ENCODE data around the gene GRM8.

Gene GRM8

GRCh38 chr7:127252778-127253280, at the start of gene GRM8:
GRM8 (minus strand) TSS chr7:127252941.
- DNase-seq (ENCODE audit: low read depth), result no peak

GRCh38 chr7:127290801-127291361, 38.1 kb upstream of the GRM8 start:
- DNase-seq (ENCODE audit: low read depth), result no peak

DNA sequence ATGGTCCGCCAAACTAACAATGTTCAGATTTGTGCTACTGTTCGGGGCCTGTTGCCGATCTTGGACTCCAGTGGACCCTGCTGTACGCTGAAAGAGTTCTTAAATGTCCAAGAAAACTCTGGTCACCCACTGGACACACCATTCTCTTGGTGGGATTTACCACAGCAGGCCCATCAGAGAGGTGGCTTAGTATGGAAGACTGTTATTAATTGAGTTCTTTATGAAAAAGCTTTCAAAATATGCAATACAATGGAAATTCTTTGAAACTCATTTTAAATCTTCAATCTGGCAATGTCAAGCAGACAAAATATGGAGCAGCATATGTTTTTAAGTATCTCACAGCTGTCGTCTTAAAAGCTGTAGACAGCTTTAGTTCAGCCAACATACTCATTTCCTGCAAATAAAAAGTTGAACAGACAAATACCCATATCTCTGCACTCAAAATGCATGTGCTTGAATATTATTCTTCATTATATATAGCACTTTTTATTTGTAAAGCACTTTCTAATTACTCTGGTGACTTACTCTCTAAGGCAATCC, 37.4 kb upstream of the GRM8 start:
- DNase-seq (ENCODE audit: low read depth), result no peak

DNA sequence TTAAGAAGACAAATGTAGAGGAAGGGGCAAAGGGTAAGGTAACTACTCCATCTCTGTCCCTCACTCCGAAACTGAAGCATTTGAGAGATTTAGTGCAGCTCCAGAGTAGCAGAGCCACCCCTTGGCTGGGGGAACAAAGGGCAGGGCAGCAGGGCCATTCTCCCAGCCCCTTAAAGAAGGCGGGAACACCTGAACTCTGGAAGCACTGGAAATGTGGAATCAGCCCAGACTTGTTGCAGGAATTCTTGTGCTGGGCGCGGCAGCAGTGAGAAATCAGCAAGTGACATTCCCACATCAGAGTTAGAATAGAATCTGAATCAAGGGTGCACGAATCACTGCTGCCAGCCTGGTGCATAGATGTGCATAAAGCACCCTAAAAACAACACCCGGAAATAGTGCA, 34.4 kb upstream of the GRM8 start:
- DNase-seq (ENCODE audit: low read depth), result no peak

DNA sequence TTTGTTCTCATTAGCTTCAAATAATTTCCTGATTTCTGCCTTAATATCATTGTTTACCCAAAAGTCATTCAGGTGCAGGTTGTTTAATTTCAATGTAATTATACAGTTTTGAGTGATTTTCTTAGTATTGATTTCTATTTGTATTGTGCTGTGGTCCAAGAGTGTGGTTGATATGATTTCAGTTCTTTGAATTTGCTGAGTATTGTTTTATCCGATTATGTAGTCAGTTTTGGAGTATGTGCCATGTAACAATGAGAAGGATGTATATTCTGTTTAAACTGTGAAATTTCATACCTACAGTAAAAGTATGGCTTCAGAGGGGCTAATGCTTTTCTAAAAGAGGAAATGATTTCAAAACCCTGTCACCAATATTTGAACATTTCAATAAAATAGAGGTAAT, 17.4 kb upstream of the GRM8 start:
- DNase-seq (ENCODE audit: low read depth), result no peak

DNA sequence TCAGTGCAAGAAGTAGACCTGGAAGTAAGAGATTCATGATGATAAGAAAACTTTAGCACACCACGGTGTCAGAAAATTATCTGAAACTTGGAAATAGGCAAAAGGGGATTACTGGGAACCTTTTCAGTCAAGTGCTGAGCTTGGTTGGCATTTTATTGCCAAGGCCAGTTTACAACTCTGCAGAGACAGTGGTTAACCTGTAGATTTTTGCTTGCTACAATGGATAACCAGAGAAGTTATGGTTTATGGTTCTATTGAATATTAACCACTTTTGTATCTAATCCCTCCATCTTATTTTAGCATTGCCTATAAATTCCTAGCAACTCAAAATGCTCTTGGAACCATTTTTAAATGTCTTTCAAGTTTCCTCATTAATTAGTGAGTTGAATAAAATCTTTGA, 13.3 kb upstream of the GRM8 start:
- DNase-seq (ENCODE audit: low read depth), result no peak

GRCh38 chr7:127264219-127264618, 11.5 kb upstream of the GRM8 start:
- DNase-seq (ENCODE audit: low read depth), result no peak

GRCh38 chr7:127258111-127258510, 5.4 kb upstream of the GRM8 start:
- no peak for DNase-seq (ENCODE audit: low read depth)

DNA sequence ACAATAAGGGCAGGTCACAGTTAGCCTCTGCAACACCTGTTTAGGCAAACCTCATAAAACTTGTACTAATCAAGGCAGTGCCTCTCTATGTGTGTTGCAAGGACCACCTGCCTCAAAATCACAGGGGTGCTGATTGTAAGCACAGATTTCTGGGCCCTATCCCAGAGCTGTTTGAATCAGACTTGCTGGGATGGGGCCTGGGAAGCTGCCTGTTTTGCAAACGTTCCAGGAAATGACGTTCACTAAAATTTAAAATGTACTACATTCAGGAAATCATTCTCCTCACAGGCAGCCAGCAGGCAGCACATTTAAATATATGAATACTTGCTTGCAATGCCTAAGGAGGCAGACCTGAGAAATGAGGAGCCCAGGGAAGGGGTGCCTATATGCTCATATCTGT, 4.3 kb upstream of the GRM8 start:
- no peak for DNase-seq (ENCODE audit: low read depth)

GRCh38 chr7:127256041-127256725, 3.4 kb upstream of the GRM8 start:
- no peak for DNase-seq (ENCODE audit: low read depth)

DNA sequence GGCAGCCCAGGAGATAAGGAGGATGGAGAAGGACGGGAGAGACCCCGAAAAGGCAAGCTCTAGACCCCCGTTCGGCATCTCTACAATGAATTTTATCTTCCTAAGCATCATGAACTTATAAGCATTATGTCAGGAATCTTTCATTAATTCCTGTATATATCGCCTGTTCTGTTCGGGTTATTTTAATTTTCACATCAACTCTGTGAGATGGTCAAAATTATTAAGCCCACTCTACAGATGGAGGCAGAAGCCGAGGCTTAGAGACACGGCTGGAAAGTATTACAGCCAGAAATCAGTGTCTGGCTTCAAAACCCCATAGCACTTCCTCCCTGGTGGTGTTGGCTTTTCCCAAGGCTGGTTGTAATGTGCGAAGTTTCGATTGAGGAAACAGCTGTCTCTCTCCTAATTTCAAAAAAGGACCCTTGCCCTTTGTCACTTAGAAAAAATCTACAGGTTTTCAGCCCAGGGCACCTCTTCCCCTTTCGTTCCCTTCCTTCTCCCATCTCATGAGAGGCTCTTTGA, 1.5 kb upstream of the GRM8 start:
- no peak for DNase-seq (ENCODE audit: low read depth)

GRCh38 chr7:127253281-127254162, 781 bp upstream of the GRM8 start:
- DNase-seq (ENCODE audit: low read depth), result peak; percentile 39

GRCh38 chr7:127252377-127252713, 396 bp downstream of the GRM8 start:
- DNase-seq (ENCODE audit: low read depth), result no peak

DNA sequence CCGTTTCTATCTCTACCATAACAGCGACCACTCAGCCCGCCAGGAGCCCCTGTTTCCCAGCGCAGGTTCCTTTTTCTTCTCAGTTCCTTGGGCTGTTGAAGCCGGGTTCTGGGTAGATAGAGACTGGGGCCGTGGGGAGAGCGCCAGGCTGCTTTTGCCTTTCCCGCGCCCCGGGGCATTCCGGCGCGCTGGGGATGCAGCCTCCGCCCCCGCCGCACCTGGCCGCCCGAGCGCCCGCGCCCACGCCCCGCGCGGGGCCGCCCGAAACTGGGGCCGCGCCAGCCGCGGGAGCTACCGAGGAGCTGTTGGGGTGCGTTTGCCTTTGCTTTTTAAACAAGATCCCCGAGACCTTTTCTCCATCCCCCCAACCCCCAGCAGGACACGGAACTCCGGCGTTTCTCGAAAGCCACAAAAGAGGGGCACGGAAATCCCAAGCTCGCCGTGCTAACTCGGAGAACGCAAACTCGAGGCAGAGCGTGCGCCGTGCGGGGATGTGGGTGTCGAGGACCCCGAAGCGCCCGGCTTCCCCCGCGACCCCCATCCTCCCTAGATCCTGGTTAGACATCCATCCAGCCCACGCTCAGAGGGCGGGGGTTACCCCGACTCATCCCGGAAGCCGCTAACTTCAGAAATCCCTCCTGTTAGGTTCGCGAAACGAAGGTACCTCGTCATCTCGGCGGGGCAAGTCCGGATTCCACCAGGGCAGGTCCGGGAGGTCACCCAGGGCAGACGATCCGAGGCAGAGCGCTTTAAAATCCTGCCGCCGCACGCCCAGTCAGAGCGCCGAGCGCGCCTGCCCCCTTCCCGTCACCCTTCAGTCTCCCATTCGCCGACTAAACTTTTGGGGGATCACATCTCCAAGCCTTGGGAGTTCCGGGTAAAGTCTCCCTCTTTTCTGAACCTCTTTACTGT, 1.0 kb downstream of the GRM8 start:
- DNase-seq (ENCODE audit: low read depth), result no peak

DNA sequence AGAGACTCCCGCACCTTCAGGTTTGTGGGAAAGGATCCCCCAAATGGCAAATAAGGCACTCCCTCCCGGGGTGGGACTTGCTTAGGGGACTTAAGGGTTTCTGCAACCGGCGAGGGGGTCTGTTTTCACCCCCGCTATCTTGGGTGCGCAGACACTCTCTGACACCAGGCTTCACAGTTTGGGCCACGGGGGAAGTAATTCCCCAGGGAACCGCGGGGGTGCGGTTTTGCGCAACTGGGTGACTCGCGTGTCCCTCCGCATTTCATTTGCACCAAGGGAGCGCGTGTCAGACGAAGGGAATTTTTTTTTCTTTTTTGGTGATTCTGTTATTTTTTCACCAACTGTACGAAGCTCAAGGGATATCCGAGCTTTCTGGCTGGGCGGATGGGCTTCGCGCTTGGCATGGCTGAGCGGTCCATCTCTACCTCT, 1.7 kb downstream of the GRM8 start:
- DNase-seq (ENCODE audit: low read depth), result no peak

- no peak for DNase-seq (ENCODE audit: low read depth)
Measured at GRCh38 chr7:127250312-127251035, 2.3 kb downstream of the GRM8 start.

DNA sequence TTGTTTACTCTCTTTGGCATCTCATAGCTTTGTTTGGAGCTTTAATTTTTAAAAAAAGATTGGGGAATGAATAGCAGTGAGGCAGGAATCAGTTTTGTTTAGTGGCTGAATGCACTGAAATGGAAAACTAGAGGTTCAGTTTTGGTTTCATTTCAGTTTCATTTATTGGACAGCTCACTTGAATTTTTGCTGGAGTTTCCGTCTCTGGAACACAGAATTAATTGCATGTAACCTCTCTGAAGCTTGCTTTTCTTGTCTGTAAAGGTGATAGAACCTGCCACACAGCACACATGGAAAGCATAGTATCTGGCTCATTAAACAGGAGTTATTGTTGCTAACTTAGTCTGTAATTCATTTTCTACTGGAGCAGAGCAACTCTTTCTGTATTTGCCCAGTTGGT, 7.1 kb downstream of the GRM8 start:
- no peak for DNase-seq (ENCODE audit: low read depth)

DNA sequence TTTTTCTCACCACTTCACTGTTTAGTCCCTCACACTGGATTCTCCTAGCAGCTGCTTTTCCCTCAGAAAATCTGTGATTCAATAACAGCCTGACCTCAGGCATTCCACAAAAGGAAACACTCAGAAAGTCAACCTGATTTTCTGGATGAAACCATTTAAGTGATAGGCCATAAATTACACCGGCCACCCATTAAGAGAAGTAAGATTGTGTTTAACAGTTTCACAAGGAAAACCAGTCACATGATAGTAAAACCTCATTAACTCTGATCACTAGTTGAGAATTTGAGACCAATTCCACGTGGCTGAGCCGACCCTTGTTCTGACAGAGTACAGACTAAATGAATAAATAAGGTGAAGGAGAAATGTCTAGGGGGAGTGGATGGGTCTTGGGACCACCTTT, 7.7 kb downstream of the GRM8 start:
- no peak for DNase-seq (ENCODE audit: low read depth)

- DNase-seq (ENCODE audit: low read depth), result no peak
Measured at GRCh38 chr7:127239814-127240213, 12.9 kb downstream of the GRM8 start.

- no peak for DNase-seq (ENCODE audit: low read depth)
Measured at GRCh38 chr7:127233630-127234029, 19.1 kb downstream of the GRM8 start.

DNA sequence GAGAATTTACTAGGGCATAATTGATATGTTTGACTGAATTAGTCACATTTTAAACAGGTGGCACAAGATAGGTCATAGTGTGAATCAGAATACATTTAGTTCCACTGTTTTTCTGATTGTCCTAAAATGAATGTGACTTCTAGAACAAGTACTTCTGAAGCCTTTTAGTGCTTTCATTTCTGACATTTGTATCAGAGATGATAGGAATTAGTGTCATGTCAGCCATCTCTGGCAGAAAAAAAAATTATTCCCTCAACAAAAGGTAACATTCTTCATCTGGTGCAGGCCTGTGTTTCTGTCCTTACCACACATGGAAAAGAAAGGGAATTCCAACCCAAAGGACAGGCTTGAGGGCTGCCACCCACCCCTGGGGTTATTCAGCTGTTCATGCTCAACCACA, 21.3 kb downstream of the GRM8 start:
- DNase-seq (ENCODE audit: low read depth), result no peak
